Stimulated activated memory B cell treated with anti-CD40 and anti-IgM and Interleukin-4, amounts not matched to agents 10 μg/mL and 1 μg/mL and 100 μg/mL, for 72 hours (primary cell): ENCODE data around the gene YPEL3.

Experiments used
- ATAC-seq: fragments of 150-1000 bp; cut with Tn5 transposase; 2 replicates; pipeline ENCODE4 v1.10.0; 2021
- H3K27ac Mint-ChIP-seq: one replicate; pipeline ENCODE4 v1.8.0; 2022; ENCODE audit warnings: mild to moderate bottlenecking, mixed read lengths
- H3K27me3 Mint-ChIP-seq: one replicate; pipeline ENCODE4 v1.8.0; 2022; ENCODE audit warnings: mixed read lengths
- H3K36me3 Mint-ChIP-seq: one replicate; pipeline ENCODE4 v1.8.0; 2022; ENCODE audit warnings: mixed read lengths
- H3K4me1 Mint-ChIP-seq: one replicate; pipeline ENCODE4 v1.8.0; 2022; ENCODE audit warnings: mixed read lengths
- H3K4me3 Mint-ChIP-seq: one replicate; pipeline ENCODE4 v1.8.0; 2022; ENCODE audit warnings: mild to moderate bottlenecking, moderate library complexity, mixed read lengths
- H3K9me3 Mint-ChIP-seq: one replicate; pipeline ENCODE4 v1.8.0; 2022; ENCODE audit warnings: mixed read lengths

Gene YPEL3

GRCh38 chr16:30087181-30087898, 8.7 kb downstream of the YPEL3 start:
- H3K27ac Mint-ChIP-seq: peak overlapping the region; percentile 61
- H3K27me3 Mint-ChIP-seq: no peaks in the 10 kb centered on the region
- H3K36me3 Mint-ChIP-seq: peaks cover 22% of the 10 kb centered on the region
- no peaks in the 10 kb centered on the region for H3K9me3 Mint-ChIP-seq
- H3K4me1 Mint-ChIP-seq: peaks cover 39% of the 10 kb centered on the region
- no peak for ATAC-seq
- no peak overlapping the region for H3K4me3 Mint-ChIP-seq

- Mint-ChIP-seq H3K36me3 (peaks cover 30% of the 10 kb centered on the region), H3K4me3 (no peak overlapping the region), H3K27me3 (no peaks in the 10 kb centered on the region), H3K27ac (peak overlapping the region; percentile 61), H3K4me1 (peaks cover 37% of the 10 kb centered on the region), H3K9me3 (no peaks in the 10 kb centered on the region)
- ATAC-seq: peak; percentile 40
These were observed 9.5 kb downstream of the YPEL3 start for GRCh38 chr16:30086291-30087140.

GRCh38 chr16:30085820-30086219, 10.2 kb downstream of the YPEL3 start:
- ATAC-seq: no peak
- Mint-ChIP-seq H3K36me3 (peaks cover 30% of the 10 kb centered on the region), H3K4me3 (no peak overlapping the region), H3K27ac (peak overlapping the region; percentile 61), H3K27me3 (no peaks in the 10 kb centered on the region), H3K9me3 (no peaks in the 10 kb centered on the region), H3K4me1 (peaks cover 33% of the 10 kb centered on the region)

DNA sequence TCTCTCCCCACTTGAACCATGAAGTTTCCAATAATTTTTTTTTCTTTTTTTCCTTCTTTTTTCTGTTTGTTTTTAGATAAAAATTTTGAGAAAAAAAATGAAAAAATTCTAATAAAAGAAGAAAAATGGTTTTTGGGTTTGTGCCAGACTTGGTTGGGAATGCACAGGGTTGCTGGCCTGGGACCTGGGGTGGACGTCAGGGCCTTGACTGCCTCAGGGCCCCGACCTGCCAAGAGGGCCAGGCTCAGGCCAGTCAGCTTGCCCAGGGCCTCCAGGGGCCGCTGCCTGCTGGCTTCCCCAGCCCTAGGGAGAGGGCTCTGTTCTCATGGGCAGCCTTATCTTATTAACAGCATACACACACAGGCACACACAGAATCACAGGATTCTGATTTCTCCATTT, 10.8 kb downstream of the YPEL3 start:
- no peaks in the 10 kb centered on the region for H3K27me3 Mint-ChIP-seq
- peaks cover 30% of the 10 kb centered on the region for H3K36me3 Mint-ChIP-seq
- H3K4me1 Mint-ChIP-seq: peaks cover 29% of the 10 kb centered on the region
- H3K27ac Mint-ChIP-seq: no peak overlapping the region
- no peak for ATAC-seq
- no peak overlapping the region for H3K4me3 Mint-ChIP-seq
- H3K9me3 Mint-ChIP-seq: no peaks in the 10 kb centered on the region

DNA sequence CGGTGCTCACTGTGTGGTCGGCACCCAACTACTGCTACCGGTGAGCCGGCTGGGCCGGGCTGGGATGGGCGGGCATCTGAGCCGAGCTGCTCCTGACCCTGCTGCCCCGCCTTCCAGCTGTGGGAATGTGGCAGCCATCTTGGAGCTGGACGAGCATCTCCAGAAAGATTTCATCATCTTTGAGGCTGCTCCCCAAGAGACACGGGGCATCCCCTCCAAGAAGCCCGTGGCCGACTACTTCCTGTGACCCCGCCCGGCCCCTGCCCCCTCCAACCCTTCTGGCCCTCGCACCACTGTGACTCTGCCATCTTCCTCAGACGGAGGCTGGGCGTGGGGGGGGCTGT, 11.2 kb downstream of the YPEL3 start:
- H3K27ac Mint-ChIP-seq: no peak overlapping the region
- H3K9me3 Mint-ChIP-seq: no peaks in the 10 kb centered on the region
- no peak overlapping the region for H3K4me3 Mint-ChIP-seq
- H3K4me1 Mint-ChIP-seq: peaks cover 25% of the 10 kb centered on the region
- H3K36me3 Mint-ChIP-seq: peaks cover 30% of the 10 kb centered on the region
- H3K27me3 Mint-ChIP-seq: no peaks in the 10 kb centered on the region
- no peak for ATAC-seq

GRCh38 chr16:30084096-30084815, 11.8 kb downstream of the YPEL3 start:
- H3K4me3 Mint-ChIP-seq: no peak overlapping the region
- no peak for ATAC-seq

DNA sequence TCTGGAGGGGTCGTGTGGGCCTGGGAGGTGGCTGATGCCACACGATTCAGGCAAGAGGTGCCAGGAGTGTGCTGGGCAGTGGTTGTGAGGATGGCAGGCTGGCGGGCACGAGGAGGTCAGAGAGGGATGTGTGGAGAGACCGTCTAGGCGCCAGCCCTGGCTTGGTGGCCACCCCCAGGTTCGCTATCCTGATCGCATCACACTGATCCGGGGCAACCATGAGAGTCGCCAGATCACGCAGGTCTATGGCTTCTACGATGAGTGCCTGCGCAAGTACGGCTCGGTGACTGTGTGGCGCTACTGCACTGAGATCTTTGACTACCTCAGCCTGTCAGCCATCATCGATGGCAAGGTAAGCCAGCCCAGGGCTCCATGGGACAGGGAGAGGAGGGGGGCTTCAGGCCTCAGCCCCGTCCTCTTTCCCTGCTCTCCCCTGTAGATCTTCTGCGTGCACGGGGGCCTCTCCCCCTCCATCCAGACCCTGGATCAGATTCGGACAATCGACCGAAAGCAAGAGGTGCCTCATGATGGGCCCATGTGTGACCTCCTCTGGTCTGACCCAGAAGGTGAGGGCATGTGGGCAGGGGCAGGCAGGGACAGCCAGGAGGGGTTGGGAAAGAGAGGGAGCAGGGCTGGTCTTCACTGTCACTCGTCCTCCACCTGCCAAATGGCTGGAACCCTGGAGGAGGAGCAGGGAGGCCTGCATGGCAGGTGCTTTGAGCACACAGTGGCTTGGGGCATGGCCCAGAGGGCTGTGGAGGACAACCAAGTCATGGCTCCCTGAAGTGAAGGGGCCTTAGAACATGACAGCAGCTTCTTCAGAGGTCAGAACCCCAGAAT, 12.6 kb downstream of the YPEL3 start:
- peak overlapping the region; percentile 11 for H3K27ac Mint-ChIP-seq
- peaks cover 34% of the 10 kb centered on the region for H3K36me3 Mint-ChIP-seq
- no peaks in the 10 kb centered on the region for H3K27me3 Mint-ChIP-seq
- ATAC-seq: no peak
- no peak overlapping the region for H3K4me3 Mint-ChIP-seq
- peaks cover 26% of the 10 kb centered on the region for H3K4me1 Mint-ChIP-seq
- no peaks in the 10 kb centered on the region for H3K9me3 Mint-ChIP-seq

More at GRCh38 chr16:30084096-30084815, 11.8 kb downstream of the YPEL3 start:
- Mint-ChIP-seq H3K36me3 (peaks cover 30% of the 10 kb centered on the region), H3K9me3 (no peaks in the 10 kb centered on the region), H3K27me3 (no peaks in the 10 kb centered on the region), H3K4me1 (peaks cover 25% of the 10 kb centered on the region), H3K27ac (peak overlapping the region; percentile 11)

- Mint-ChIP-seq H3K4me3 (no peak overlapping the region), H3K27ac (no peak overlapping the region), H3K27me3 (no peaks in the 10 kb centered on the region), H3K9me3 (no peaks in the 10 kb centered on the region), H3K36me3 (peaks cover 42% of the 10 kb centered on the region), H3K4me1 (peaks cover 34% of the 10 kb centered on the region)
- no peak for ATAC-seq
These were observed 13.4 kb downstream of the YPEL3 start for GRCh38 chr16:30082545-30083090.

DNA sequence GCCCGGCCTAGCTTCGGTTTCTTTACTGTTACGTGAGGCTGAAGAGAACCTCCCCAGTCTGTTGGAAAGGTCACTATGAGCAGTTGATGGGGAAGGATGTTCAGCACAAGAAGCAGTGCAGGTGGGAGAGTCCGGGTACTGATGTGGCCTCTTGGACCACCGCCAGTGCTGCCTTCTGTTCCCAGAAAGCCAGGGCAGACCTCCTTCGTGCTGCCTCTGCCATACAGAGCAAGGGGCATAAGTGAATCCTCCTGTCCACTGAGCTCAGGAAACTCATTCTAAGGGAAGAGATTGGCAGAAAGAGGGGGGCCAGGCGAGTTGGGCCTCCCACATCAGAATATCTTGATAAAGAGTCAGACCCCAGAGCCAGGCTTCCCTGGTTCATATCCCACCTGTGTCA, 16.5 kb downstream of the YPEL3 start:
- no peak overlapping the region for H3K4me3 Mint-ChIP-seq

DNA sequence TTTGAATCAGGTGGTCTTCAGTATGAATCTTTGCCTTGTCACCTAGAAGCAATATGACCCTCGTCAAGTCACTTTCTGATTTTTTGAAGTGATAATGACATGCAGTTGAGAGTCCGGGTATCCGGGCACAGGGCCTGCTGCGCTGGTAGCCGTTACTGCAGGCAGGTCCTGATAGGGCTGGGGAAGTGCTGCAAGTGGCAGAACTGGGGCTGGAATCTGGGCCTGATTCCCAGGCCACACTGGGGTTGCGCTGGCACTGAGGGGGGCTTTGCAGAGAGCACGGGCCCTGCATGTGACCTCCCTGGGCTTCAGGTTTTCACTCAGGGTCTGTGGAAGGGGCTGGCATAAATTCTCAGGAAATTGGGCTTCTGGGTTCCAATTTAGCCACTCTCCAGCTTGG, 17.3 kb downstream of the YPEL3 start:
- Mint-ChIP-seq H3K9me3 (no peaks in the 10 kb centered on the region), H3K27ac (no peak overlapping the region), H3K36me3 (peaks cover 38% of the 10 kb centered on the region), H3K27me3 (no peaks in the 10 kb centered on the region), H3K4me3 (no peak overlapping the region), H3K4me1 (peaks cover 44% of the 10 kb centered on the region)
- ATAC-seq: no peak

More for the DNA sequence above, 16.5 kb downstream of the YPEL3 start:
- Mint-ChIP-seq H3K27ac (no peak overlapping the region), H3K4me1 (peaks cover 42% of the 10 kb centered on the region), H3K9me3 (no peaks in the 10 kb centered on the region), H3K36me3 (peaks cover 38% of the 10 kb centered on the region), H3K27me3 (no peaks in the 10 kb centered on the region)
- ATAC-seq: no peak

DNA sequence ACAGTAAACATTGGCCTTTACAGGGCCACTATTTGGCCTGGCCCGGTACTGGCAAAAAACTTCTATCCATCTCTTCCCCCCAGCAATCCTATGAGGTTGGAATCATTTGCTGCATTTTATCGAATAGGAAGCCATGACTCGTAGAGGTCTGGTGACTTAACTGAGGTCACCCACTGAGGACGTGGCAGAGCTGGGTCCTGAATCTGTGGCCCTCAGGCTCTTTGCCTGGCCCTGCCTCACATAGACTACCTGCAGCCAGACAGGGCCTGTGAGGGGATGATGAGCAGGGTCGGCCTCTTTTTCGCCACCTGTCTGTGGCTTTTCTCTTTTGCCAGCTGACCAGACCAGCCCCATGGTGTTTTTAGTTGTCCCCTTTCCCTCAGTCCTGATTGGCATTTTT, 18.4 kb downstream of the YPEL3 start:
- Mint-ChIP-seq H3K27ac (no peak overlapping the region), H3K36me3 (peaks cover 31% of the 10 kb centered on the region), H3K27me3 (no peaks in the 10 kb centered on the region), H3K4me1 (peaks cover 40% of the 10 kb centered on the region), H3K9me3 (no peaks in the 10 kb centered on the region), H3K4me3 (no peak overlapping the region)
- ATAC-seq: no peak

- H3K27ac Mint-ChIP-seq: peak overlapping the region; percentile 85
- H3K36me3 Mint-ChIP-seq: peaks cover 26% of the 10 kb centered on the region
- no peaks in the 10 kb centered on the region for H3K9me3 Mint-ChIP-seq
- H3K4me3 Mint-ChIP-seq: peak overlapping the region; percentile 80
- ATAC-seq: peak; percentile 71
- no peaks in the 10 kb centered on the region for H3K27me3 Mint-ChIP-seq
- peaks cover 34% of the 10 kb centered on the region for H3K4me1 Mint-ChIP-seq
These were observed 19.7 kb downstream of the YPEL3 start for GRCh38 chr16:30076276-30076791.

GRCh38 chr16:30075503-30076275, 20.3 kb downstream of the YPEL3 start, which contains the start of gene PPP4C:
Gene PPP4C, plus strand, starts transcription at chr16:30075994. Its CDS starts 384 bp downstream, at chr16:30076378.
- Mint-ChIP-seq H3K36me3 (peaks cover 26% of the 10 kb centered on the region), H3K4me3 (peak within 1 kb of the TSS; percentile 80), H3K4me1 (peaks cover 34% of the 10 kb centered on the region), H3K9me3 (no peaks in the 10 kb centered on the region), H3K27me3 (no peaks in the 10 kb centered on the region), H3K27ac (peak within 1 kb of the TSS; percentile 85)
- peak; percentile 95 for ATAC-seq
